GM18508 (cell line): ENCODE results near the gene RASGEF1C.
"Not testable (repeated sequence)": the region's sequence is repeated elsewhere in the genome, so short reads cannot be mapped to it uniquely, and the experiment has no call there.

ENCODE experiments used
- ATAC-seq: cut with Tn5 transposase; IDR thresholded peaks from one replicate; pipeline ENCODE4 v1.9.1; 2021; ENCODE audit warnings: moderate number of reproducible peaks; ENCODE audit not compliant: insufficient read depth, unreplicated experiment

The RASGEF1C gene

DNA sequence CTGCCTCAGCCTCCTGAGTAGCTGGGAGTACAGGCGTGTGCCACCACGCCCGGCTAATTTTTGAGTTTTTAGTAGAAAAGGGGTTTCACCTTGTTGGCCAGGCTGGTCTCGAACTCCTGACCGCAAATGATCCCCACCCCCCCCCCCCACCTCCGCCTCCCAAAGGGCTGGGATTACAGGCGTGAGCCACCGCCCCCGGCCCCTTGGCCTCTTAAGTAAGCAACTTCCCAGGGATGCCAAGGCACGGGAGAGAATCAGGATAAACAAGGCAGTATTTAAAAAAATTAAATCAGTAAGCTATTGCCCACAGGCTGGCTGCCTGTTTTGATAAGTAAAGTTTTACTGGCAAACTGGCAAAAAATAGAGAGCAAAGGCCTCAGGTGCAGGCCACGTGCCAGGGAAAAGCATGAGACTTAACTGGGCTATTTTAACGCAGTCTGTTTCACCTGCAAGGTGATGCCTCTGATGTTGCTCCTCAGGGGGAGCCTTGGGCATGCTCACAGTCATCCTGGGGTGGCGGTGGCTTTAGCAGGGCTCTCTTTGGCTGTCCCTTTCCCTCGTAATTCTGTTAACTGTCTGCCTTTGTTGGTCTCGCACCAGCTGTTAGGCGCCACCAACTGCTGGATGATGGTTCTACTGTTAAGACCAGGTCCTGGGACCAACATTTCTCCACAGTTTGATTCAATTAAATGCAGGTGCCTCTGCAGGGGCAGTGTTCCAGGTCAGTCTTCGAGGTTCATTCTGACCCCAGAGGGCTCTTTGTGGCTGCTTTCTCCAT is 118.1 kb downstream of the RASGEF1C start:
- ATAC-seq, result no peak

DNA sequence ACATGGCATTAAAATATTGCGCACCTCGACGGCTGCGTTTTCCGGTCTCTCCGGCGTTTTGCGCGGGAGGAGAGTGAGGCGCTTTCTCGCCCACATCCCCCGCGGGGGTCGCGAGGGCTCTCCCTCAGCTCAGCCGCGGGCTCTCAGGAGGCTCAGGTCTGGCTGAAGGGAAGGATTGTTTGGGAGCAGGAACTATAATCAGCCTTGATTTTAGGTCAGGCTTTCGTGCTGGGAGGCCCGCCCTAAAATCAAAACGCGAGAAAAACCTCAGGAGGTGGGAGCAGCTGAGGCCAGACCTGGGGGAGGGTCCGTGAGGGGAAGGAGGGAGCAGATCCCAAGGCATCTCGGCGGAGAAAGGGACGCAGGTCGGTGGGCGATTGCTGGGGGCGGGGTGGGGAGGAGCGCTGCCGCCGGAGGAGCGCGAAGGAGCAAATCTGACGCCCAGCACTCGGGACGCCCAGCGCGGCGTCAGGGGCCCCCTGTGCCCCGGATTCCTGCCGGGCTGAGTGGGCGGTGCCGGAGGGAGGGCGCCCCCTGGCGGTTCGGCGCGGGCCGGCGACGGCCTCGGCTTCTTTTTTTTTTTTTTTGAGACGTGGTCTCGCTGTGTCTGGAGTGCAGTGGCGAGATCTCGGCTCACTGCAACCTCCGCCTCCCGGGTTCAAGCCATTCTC is 118.8 kb downstream of the RASGEF1C start:
- ATAC-seq, result no peak

DNA sequence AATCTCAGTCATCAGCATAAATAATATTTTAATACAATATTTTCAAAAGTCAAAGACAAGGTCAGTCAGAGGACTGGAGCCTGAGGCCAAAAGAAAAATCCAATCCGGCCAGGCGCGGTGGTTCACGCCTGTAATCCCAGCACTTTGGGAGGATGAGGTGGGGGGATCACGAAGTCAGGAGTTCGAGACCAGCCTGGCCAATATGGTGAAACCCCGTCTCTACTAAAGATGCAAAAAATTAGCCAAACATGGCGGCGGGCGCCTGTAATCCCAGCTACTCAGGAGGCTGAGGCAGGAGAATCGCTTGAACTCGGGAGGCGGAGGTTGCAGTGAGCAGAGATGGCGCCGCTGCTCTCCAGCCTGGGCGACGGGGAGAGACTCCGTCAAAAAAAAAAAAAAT is 119.4 kb downstream of the RASGEF1C start:
- not testable (repeated sequence) for ATAC-seq

DNA sequence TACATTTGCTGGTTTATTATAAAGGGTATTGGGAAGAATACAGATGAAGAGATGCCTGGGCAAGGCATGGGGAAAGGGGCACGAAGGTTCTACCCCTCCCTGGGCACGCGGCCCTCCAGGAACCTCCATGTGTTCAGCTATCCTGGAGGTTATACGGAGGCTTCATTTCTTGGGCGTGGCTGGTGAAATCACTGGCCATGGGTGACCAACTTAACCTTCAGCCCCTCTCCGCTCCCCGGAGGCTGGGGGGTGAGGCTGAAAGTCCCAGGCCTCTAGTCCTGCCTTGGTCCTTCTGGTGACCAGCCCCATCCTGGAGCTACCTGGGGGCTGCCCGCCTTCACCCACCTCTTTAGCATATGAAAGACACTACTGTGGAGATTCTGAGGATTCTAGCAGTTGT is 120.5 kb downstream of the RASGEF1C start:
- no peak for ATAC-seq

DNA sequence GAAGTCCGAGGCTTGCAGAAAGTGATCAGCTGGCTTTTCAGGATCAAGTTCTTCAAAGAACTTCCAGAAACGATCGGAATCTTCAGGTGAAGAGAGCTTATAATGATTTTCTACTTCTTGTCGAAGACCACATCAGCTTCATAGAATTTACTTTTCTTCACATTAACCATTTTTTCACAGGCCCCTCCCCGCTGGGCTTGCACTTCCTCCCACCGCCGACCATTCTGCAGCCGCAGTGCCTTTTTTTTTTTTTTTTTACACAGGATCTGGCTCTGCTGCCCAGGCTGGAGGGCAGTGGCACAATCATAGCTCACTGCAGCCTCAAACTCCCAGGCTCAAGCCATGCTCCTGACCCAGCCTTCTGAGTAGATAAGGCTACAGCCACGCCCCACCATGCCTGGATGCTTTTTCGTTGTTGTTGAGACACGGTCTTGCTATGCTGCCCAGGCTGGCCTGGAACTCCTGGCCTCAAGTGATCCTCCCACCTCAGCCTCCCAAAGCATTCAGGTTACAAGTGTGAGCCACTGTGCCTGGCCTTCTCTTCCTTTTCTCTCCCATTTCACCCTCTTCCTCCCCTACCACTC is 122.1 kb downstream of the RASGEF1C start:
- ATAC-seq, result no peak

DNA sequence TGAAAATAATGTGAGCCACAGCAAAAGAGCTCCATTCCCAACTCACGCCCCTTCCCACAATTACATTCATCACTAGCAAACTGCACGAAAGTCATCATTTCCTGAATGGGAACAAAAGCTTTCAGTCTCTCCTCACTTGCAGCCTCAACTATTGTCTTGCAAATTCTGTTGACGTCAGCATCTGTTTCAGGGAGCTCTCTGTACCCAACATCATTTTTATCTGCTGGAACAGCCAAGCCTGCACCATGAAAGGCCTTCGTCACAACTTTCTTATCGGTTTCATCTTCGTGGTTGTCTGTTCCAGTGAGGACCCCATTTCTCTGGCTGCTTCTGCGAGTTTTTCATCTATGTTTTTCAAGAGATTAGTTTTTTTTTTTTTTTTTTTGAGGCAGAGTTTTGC is 123.2 kb downstream of the RASGEF1C start:
- ATAC-seq, result no peak

DNA sequence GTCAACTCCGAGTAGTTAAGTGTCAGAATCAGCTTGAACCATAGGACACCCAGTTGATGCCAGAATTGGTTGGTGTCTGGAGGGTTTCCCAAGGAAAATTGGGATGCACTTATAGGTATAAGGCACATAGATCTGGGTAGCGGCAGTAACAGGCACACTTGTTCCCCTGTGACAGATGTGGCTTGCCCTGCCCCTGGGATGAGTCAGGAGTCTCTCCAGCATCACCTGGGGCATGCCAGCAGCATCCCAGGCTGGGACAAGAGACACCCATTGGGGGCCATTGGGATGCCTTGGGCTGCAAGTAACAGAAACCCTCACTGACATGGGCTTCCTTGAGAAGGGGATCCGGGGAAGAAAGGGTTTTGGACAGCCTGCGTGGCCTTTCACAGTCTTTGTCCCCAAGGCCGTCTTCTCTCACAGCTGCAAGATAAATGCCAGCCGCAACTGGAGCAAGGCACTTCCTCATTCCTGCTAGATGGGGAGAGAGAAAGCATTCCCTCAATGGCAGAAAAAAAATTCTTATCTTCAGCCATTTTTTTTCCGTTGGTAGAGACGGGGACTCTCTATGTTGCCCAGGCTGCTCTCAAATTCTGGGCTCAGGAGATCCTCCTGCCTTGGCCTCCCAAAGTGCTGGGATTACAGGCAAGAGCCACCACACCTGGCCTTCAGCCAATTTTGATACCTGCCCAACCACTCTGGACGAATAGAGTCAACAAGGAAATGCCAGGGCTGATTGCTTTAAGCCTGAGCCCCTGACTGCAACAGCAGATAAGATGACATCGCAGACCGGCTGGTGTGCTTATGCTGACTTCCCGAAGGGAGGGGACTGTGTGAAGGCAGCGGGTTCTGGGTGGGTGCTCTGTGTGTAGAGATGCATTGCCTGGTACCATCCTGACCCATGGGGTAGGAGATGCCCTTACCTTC is 124.1 kb downstream of the RASGEF1C start:
- no peak for ATAC-seq

DNA sequence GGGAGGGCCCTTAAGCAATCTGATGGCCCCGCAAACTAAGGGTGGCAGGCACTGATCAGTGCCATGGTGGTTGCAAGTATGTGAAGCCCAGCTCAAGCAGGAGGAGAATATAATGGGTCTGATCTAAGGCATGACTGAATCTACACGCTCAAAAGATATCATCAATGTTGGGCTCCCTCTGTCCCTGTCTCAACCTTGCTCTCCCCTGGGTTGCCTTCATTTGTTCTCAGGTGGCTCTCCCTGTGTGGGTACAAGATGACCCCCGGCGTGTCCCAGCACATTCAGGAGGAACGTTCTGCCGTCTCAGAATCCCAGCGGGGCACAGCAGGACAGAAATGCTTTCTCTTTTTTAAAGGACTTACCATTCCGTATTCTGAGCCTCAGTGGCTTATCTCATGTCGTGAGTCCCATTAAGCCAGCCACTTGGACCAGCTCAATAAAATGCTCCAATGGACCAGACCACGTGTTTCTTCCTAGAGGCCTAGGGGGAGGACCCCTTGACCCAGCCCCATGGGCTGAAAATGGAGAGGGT is 125.4 kb downstream of the RASGEF1C start:
- no peak for ATAC-seq

DNA sequence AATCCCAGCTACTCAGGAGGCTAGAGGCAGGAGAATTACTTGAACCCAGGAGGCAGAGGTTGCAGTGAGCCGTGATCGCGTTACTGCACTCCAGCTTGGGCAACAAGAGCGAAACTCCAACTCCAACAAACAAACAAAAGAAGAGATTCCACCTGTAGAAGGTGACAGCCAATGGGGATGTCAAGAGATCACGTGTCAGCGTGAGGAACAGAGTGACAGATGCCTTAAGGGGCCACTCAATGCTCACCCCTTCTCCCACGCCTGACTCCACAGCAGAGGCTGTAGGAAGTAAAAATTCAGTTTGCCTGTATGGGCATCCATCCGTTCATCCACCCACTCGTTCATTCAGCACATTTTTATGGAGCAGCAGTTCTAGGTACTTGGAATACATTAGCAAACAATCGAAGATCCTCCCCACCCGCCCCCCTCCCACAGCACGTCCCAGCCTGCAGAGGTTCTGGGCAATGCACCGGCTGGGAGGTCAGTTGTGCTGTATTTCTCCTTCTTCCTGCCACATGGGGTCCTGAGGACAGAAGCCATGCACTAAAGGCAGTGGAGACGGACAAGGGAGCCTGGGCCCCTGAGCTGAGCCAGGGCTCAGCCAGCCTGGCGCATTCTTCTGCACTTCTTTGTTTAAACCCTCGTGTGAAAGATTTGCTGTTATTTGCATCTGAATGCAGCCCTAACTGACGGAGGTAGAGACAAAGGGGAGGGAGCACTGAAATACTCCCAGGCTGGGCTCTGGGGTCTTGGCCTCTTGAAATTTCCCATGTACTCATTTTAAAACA is 126.2 kb downstream of the RASGEF1C start:
- ATAC-seq, result no peak

DNA sequence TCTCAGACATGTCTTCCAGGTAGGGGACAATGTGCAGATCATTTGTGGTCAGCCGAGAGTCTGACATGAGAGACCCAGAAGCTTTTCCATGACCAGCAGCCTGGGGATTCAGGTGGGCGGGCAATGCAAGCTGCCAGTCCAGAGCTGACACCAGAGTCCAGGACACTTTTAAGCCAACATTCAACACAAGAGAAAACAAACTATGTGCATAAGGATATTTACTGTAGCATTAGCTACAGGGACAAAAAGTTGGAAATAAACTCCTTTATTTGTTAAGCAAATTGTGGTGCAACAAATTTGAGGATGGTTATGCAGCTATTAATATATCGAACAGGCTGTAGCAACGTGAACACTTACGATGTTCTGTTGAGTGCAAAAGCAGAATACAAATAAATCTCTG is 127.5 kb downstream of the RASGEF1C start:
- no peak for ATAC-seq

DNA sequence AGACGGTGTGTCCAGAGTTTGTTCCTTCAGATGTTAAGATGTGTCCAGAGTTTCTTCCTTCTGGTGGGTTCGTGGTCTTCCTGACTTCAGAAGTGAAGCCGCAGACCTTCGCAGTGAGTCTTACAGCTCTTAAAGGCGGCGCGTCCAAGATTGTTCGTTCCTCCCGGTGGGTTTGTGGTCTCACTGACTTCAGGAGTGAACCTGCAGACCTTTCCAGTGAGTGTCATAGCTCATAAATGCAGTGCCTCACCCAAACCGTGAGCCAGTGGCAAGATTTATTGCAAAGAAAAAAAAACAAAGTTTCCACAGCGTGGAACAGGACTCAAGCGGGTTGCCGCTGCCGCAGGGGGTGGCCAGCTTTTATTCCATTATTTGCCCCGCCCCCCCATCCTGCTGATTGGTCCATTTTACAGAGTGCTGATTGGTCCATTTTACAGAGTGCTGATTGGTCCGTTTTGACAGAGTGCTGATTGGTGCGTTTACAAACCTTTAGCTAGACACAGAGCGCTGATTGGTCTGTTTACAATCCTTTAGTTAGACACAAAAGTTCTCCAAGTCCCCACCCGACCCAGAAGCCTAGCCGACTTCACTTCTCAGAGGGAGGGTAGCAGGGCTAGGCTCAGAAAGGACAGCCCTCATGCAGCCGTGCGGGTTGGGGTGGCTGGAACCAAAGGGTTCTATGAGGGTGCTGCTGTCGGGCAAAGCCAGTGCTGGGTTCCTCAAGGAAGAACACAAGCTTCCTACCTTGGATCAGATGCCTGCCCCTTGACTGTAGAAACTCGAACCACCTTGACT is 128.3 kb downstream of the RASGEF1C start:
- ATAC-seq, result no peak

DNA sequence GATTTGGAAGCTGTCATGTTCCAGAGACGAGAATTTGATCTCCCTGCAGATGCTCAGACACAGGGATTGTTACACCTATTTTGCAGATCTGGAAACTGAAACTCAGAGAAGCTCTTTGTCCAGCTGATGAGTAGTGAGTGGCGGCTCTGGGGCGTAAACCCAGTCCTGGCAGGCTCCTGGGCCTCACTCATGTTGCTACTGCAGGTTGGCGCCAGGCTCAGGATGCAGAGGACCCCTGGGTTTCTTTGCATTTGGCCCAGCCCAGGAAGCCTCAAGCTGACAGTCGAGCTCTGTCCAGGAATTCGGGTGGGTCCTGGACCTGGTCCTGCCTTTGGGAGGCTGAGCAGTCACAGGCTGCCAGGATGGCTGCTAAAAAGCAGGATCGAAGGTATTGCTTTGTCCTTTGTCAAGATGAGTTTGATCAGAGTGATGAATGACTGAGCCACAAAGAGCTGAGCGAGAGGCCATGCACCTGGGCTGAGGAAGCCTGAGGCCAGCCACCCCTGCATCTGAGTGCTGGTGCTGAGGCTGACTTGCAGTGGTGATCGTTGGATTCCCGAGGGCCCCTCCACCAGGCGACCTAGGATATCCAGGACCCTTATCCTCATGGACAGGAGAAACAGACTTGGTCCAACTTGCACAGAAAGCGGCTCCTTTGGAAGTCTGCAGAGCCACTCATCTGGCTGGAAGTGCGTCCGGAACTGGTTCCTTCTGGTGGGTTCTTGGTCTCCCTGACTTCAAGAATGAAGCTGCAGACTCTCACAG is 129.1 kb downstream of the RASGEF1C start:
- no peak for ATAC-seq

DNA sequence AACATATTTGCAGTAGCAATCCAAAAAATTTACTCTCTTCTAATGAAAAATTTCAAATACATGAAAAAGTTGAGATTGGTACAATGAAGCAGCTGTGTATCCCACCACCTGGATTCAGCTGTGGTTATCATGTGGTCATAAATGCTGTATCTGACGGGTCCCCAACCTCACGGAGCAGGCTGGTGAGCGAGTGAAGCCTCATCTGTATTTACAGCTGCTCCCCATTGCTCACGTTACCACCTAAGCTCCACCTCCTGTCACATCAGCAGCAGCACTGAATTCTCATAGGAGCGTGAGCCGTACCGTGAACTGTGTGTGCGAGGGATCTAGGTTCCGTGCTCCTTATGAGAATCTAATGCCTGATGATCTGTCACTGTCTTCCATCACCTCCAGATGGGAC is 130.7 kb downstream of the RASGEF1C start:
- no peak for ATAC-seq

DNA sequence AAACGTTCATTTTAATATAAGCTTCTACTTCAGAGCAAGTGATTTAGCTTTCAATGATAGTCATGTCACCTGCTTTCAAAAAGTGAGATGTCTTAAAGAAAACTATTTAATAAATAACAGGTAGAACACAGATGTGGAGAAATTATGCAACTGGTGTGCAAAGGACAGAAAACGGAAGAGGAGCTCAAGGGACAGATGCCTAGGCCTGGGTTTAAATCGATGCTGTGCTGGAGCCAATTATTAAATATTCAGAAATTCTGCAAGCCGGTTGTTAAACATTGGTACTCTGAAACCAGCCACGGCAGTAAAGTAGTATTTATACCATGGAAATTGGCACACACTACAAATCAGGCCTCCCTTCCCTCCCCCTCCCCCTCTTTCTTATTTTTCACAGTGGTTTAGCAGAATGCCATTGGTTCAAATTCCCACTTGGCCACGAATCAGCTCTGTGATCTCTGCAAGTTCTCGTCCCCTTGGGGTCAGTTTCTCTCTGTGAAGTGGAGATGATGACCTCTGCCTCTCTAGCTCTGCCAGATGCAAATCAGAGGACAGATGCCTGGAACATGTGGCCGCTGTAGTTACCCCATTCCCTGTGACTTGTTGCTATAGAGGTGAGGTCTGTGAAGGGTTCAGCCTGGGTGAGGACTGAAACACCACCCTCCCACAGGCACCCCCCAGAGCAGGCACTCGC is 131.3 kb downstream of the RASGEF1C start:
- no peak for ATAC-seq

DNA sequence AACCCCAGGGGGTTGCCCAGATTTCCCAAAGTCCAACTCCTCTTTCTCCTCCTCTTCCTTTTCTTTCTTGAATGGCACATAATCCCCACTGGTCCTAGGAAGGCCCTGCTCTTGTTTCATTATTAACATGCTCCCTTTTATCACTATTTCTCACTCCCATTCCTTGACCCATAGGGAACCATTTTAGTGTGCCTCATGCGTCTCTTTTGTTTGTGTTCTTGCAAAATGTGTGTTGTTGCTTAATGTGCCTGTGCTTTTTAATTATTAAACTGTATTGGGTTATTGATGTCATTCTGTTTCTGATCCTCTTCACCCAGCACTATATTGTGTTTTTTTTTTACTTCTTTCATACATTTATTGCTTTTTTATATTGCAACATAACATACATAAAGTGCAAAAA is 133.3 kb downstream of the RASGEF1C start:
- ATAC-seq, result no peak

DNA sequence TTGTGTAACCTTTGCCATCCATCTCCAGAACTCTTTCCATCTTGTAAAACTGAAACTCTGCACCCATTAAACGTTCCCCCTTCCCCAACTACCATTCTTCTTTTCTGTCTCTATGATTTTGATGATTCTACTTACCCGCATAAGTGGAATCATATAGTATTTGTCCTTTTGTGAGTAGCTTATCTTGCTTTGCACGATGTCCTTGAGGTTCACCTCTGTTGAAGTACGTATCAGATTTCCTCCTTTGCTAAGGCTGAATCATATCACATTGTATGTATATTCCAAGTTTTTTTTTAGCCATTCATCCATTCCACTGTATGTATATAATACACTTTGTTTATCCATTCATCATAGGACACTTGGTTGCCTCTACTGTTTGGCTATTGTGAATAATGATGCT is 134.5 kb downstream of the RASGEF1C start:
- no peak for ATAC-seq

DNA sequence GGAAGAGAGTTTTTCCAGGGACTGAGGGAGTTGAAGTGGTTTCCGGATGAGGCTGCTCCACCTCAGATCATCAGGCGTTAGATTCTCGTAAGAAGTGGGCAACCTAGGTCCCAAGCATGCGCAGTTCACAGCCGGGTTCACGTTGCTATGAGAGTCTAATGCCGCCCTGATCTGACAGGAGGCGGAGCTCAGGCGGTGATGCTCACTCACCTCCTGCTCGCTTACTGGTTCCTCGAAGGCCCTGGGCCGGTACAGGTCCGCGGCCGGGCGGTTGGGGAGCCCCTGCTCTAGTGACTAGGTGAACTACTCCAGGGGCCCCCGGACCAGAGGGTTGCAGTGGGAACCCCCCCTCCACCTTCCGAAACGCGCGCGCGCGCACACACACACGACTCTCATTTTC is 136.5 kb downstream of the RASGEF1C start:
- ATAC-seq, result no peak

DNA sequence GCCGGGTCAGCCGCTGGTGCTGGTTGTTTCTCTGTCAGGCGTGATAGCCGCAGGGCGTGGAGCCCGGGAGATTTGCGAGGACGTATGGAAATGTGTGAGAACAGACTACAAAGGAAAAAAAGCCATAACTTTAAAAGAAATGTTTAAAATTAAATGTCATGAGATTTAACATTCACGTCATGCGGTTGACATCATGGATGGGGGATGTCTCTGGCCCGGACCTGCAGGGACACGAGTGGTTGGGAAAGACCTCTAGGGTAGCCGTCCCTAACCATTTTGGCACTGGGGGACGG is 136.8 kb downstream of the RASGEF1C start:
- no peak for ATAC-seq
